OCI-LY1 (cell line): ENCODE measurements around the gene DMGDH.

Source experiments
- H2AFZ ChIP-seq: fragments of 200-600 bp; sonication (generic), shearing (Covaris generic); 2 replicates; pipeline ENCODE4 v1.6.0; 2014; ENCODE audit warnings: antibody characterized with exemption, mild to moderate bottlenecking, low read length
- H3F3A ChIP-seq: fragments of 200-600 bp; sonication (generic), shearing (Covaris generic); 2 replicates; pipeline ENCODE4 v1.6.0; 2014; ENCODE audit warnings: mild to moderate bottlenecking, antibody characterized with exemption, low read length, moderate library complexity; ENCODE audit not compliant: insufficient read depth
- H3K27ac ChIP-seq: fragments of 200-600 bp; sonication (generic); 2 replicates; pipeline ENCODE4 v1.5.1; 2014; ENCODE audit warnings: low read length, mixed run types, mild to moderate bottlenecking, low read depth; ENCODE audit not compliant: poor library complexity, severe bottlenecking
- H3K27me3 ChIP-seq: fragments of 200-600 bp; sonication (generic); 2 replicates; pipeline ENCODE4 v1.6.0; 2014; ENCODE audit warnings: antibody characterized with exemption, mild to moderate bottlenecking, low read length, moderate library complexity; ENCODE audit not compliant: insufficient read depth
- H3K36me3 ChIP-seq: fragments of 200-600 bp; sonication (generic); 2 replicates; pipeline ENCODE4 v1.6.1; 2014; ENCODE audit warnings: mild to moderate bottlenecking, antibody characterized with exemption, low read length, moderate library complexity, mixed read lengths; ENCODE audit not compliant: insufficient read depth
- H3K4me1 ChIP-seq: fragments of 200-600 bp; sonication (generic); 2 replicates; pipeline ENCODE4 v1.5.1; 2014; ENCODE audit warnings: mild to moderate bottlenecking, low read length, moderate library complexity; ENCODE audit not compliant: insufficient read depth, severe bottlenecking
- H3K4me2 ChIP-seq: fragments of 200-600 bp; sonication (generic), shearing (Covaris generic); 2 replicates; pipeline ENCODE4 v1.6.1; 2014; ENCODE audit warnings: low read length
- H3K4me3 ChIP-seq: fragments of 200-600 bp; sonication (generic); 2 replicates; pipeline ENCODE4 v1.5.1; 2014; ENCODE audit warnings: low read length, low read depth, mild to moderate bottlenecking, mixed read lengths; ENCODE audit not compliant: poor library complexity, severe bottlenecking
- H3K79me2 ChIP-seq: fragments of 200-600 bp; shearing (Covaris generic); 2 replicates; pipeline ENCODE4 v1.6.1; 2016; ENCODE audit warnings: mixed run types, low read length, mixed read lengths; ENCODE audit not compliant: insufficient read depth
- H3K9ac ChIP-seq: fragments of 200-600 bp; sonication (generic), shearing (Covaris generic); 2 replicates; pipeline ENCODE4 v1.6.1; 2014; ENCODE audit warnings: mild to moderate bottlenecking, low read length, mixed read lengths
- H3K9me2 ChIP-seq: fragments of 200-600 bp; sonication (generic), shearing (Covaris generic); 2 replicates; pipeline ENCODE4 v1.6.1; 2014; ENCODE audit warnings: low read depth, mild to moderate bottlenecking, low read length, mixed read lengths
- H3K9me3 ChIP-seq: fragments of 200-600 bp; shearing (Covaris generic); 2 replicates; pipeline ENCODE4 v1.6.1; 2014; ENCODE audit warnings: low read length, mixed read lengths
- H4K20me1 ChIP-seq: fragments of 200-600 bp; sonication (generic), shearing (Covaris generic); 2 replicates; pipeline ENCODE4 v1.6.0; 2016; ENCODE audit warnings: mild to moderate bottlenecking, low read length; ENCODE audit not compliant: insufficient read depth
- EZH2 ChIP-seq: fragments of 200-600 bp; sonication (generic), shearing (Covaris generic); IDR thresholded peaks from 2 replicates; pipeline ENCODE4 v1.8.0; 2017; ENCODE audit warnings: borderline replicate concordance, mixed run types, mild to moderate bottlenecking, antibody characterized with exemption, low read length, moderate library complexity, mixed read lengths
- TF ChIP-seq, protein P1 (sequence below): fragments of 200-600 bp; sonication (generic), shearing (Covaris generic); IDR thresholded peaks from 2 replicates; pipeline ENCODE4 v1.5.1; 2017; ENCODE audit warnings: mild to moderate bottlenecking, antibody characterized with exemption, low read length, moderate library complexity, mixed read lengths

Gene DMGDH

DNA sequence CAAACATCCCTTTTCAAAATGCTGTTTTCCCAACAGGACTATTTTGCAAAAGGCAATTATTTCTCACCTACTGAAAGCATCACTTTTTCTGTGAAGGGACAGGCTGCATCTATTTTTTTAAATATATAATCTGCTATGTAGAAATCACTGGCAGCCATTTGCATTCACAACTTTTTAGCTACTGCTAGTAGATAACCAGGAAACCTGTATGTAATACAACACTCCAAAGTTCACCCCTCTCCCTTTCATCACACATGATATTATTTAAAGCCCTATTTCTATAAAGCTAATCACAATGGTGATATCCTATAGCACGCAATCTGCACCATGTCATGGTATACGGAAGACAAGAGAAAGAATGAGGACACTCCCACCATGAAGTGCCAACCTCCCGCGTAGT, 9.8 kb downstream of the DMGDH start:
- H2AFZ ChIP-seq, result no peak overlapping the region
- H3K4me3 ChIP-seq, result no peak overlapping the region
- no peaks in the 10 kb centered on the region for H3K36me3 ChIP-seq
- H4K20me1 ChIP-seq, result no peaks in the 10 kb centered on the region
- H3K4me1 ChIP-seq, result no peaks in the 10 kb centered on the region
- no peak overlapping the region for H3K9ac ChIP-seq
- no peak for TF ChIP-seq EZH2
- TF ChIP-seq, protein P1, sequence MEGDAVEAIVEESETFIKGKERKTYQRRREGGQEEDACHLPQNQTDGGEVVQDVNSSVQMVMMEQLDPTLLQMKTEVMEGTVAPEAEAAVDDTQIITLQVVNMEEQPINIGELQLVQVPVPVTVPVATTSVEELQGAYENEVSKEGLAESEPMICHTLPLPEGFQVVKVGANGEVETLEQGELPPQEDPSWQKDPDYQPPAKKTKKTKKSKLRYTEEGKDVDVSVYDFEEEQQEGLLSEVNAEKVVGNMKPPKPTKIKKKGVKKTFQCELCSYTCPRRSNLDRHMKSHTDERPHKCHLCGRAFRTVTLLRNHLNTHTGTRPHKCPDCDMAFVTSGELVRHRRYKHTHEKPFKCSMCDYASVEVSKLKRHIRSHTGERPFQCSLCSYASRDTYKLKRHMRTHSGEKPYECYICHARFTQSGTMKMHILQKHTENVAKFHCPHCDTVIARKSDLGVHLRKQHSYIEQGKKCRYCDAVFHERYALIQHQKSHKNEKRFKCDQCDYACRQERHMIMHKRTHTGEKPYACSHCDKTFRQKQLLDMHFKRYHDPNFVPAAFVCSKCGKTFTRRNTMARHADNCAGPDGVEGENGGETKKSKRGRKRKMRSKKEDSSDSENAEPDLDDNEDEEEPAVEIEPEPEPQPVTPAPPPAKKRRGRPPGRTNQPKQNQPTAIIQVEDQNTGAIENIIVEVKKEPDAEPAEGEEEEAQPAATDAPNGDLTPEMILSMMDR, result no peak
- H3K9me3 ChIP-seq, result no peaks in the 10 kb centered on the region
- no peak overlapping the region for H3K27ac ChIP-seq
- H3K9me2 ChIP-seq, result no peaks in the 10 kb centered on the region
- H3K4me2 ChIP-seq, result no peak overlapping the region
- no peaks in the 10 kb centered on the region for H3K79me2 ChIP-seq
- H3F3A ChIP-seq, result no peaks in the 10 kb centered on the region
- no peaks in the 10 kb centered on the region; the same call in 1 of the 2 replicates for H3K27me3 ChIP-seq

DNA sequence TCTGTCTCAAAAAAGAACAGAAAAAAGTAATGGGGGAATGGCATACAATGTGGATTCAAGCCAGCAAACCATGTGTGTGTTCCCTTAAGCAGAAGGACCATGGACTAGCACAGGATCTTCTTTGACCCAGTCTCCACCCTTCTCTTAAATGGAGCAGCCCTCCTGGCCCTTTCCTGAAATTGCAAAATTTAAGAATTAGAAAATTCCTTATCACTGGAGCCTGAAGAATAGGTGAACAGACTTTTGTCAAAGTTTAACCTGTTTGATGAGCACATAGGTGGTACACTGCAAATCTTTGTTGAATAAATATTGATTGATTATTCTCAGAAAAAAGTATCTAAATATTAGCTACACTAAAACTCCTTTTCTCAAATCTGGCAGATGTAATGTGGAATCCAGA, 12.6 kb downstream of the DMGDH start:
- Histone ChIP-seq H3K27me3 (no peaks in the 10 kb centered on the region; the same call in 1 of the 2 replicates), H3K4me3 (no peak overlapping the region), H3K79me2 (no peaks in the 10 kb centered on the region), H3K9me3 (no peaks in the 10 kb centered on the region), H3K4me1 (no peaks in the 10 kb centered on the region), H3F3A (no peaks in the 10 kb centered on the region), H4K20me1 (no peaks in the 10 kb centered on the region), H3K36me3 (no peaks in the 10 kb centered on the region), H3K9me2 (no peaks in the 10 kb centered on the region), H3K9ac (no peak overlapping the region), H2AFZ (no peak overlapping the region), H3K4me2 (no peak overlapping the region), H3K27ac (no peak overlapping the region)
- TF ChIP-seq, protein P1, result no peak
- TF ChIP-seq EZH2, result no peak

DNA sequence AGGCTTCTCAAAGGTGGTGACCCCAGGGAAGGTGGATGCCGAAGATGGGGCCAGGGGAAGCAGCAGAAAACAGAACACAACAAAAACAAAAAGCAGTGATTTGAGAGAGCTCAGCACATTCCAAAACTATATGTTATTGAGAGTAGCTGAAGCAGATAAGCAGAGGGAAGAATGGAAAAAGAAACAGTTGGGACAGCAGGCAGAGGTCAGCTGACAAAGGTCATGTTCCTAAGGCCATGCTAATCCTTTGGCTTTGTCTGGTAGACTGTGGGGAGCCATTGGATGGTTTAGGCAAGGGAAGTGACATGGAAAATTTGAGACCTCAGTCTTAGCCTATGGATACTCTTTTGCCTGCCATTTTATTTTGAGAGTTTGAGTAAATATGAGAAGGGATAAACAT, 14.5 kb downstream of the DMGDH start:
- Histone ChIP-seq H3K9ac (no peak overlapping the region), H3K27ac (no peak overlapping the region), H3K79me2 (no peaks in the 10 kb centered on the region), H3K36me3 (no peaks in the 10 kb centered on the region), H3K4me1 (no peaks in the 10 kb centered on the region), H2AFZ (no peak overlapping the region), H3K4me2 (no peak overlapping the region), H4K20me1 (no peaks in the 10 kb centered on the region), H3K4me3 (no peak overlapping the region), H3K27me3 (no peaks in the 10 kb centered on the region), H3K9me3 (no peaks in the 10 kb centered on the region), H3K9me2 (no peaks in the 10 kb centered on the region), H3F3A (no peaks in the 10 kb centered on the region)
- TF ChIP-seq EZH2, result no peak
- TF ChIP-seq, protein P1, result no peak
